IMR-90 (cell line): Measurements from ENCODE around the gene NUP210.

Experiments
- CEBPB ChIP-seq: IDR thresholded peaks from 2 replicates; pipeline ENCODE4 v1.6.1; 2012; ENCODE audit warnings: low read depth, low read length, improper control_type of control experiment
- CHD1 ChIP-seq: IDR thresholded peaks from 2 replicates; pipeline ENCODE4 v1.6.1; 2012; ENCODE audit warnings: low read depth, low read length, improper control_type of control experiment
- CTCF ChIP-seq: conservative IDR thresholded peaks from 2 replicates; pipeline ENCODE4 v1.5.1; 2012; ENCODE audit warnings: mild to moderate bottlenecking, low read depth, low read length, improper control_type of control experiment
- FOS ChIP-seq: fragments of 150-350 bp; IDR thresholded peaks from 2 replicates; pipeline ENCODE4 v1.6.1; 2016; ENCODE audit warnings: low read depth, low read length
- MAFK ChIP-seq: IDR thresholded peaks from 2 replicates; pipeline ENCODE4 v1.6.1; 2012; ENCODE audit warnings: low read depth, low read length, improper control_type of control experiment
- MXI1 ChIP-seq: IDR thresholded peaks from 2 replicates; pipeline ENCODE4 v1.6.1; 2012; ENCODE audit warnings: low read depth, mild to moderate bottlenecking, low read length, moderate library complexity, borderline replicate concordance
- NFE2L2 ChIP-seq: fragments of 150-350 bp; IDR thresholded peaks from 2 replicates; pipeline ENCODE4 v1.6.1; 2016; ENCODE audit warnings: low read depth, mild to moderate bottlenecking, low read length
- POLR2A ChIP-seq: IDR thresholded peaks from 2 replicates; pipeline ENCODE4 v1.6.1; 2012; ENCODE audit warnings: mild to moderate bottlenecking, low read depth, low read length
- RAD21 ChIP-seq: IDR thresholded peaks from 2 replicates; pipeline ENCODE4 v1.6.1; 2012; ENCODE audit warnings: low read length, improper control_type of control experiment
- SMC3 ChIP-seq: fragments of 150-350 bp; IDR thresholded peaks from 2 replicates; pipeline ENCODE4 v1.6.1; 2016; ENCODE audit warnings: low read depth, mild to moderate bottlenecking, antibody characterized with exemption, low read length, moderate library complexity
- USF2 ChIP-seq: fragments of 150-350 bp; IDR thresholded peaks from 2 replicates; pipeline ENCODE4 v1.6.1; 2017; ENCODE audit warnings: mild to moderate bottlenecking, antibody characterized with exemption, low read length, low read depth
- TF ChIP-seq, protein P1 (sequence below): fragments of 150-350 bp; IDR thresholded peaks from 2 replicates; pipeline ENCODE4 v1.6.1; 2016; ENCODE audit warnings: low read depth, mild to moderate bottlenecking, low read length, moderate library complexity, borderline replicate concordance

- TF ChIP-seq CTCF (no peak), RAD21 (no peak), USF2 (no peak), POLR2A (no peak), CHD1 (no peak), MXI1 (no peak), NFE2L2 (no peak), CEBPB (no peak), MAFK (no peak), FOS (no peak), SMC3 (no peak)
- TF ChIP-seq, protein P1, sequence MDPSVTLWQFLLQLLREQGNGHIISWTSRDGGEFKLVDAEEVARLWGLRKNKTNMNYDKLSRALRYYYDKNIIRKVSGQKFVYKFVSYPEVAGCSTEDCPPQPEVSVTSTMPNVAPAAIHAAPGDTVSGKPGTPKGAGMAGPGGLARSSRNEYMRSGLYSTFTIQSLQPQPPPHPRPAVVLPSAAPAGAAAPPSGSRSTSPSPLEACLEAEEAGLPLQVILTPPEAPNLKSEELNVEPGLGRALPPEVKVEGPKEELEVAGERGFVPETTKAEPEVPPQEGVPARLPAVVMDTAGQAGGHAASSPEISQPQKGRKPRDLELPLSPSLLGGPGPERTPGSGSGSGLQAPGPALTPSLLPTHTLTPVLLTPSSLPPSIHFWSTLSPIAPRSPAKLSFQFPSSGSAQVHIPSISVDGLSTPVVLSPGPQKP, result no peak
These were observed 75.5 kb downstream of the NUP210 start for GRCh38 chr3:13344663-13345062.
